K562 (cell line): Measurements from ENCODE around the gene MTRF1L. TPM values are rescaled to one million over a fixed set of nuclear protein-coding genes. Genes with fewer than 3 reads are reported as not detected.

Experiments
- ATF1 ChIP-seq, 2 experiments: fragments of 450-650 bp in 1 of 2; IDR thresholded peaks; 2 replicates each; pipeline ENCODE4 v1.6.1; 2016; ENCODE audit warnings: missing compliant biosample characterization in 1 of 2, missing genetic modification characterization in 1 of 2
- CREB1 ChIP-seq, 2 experiments: sonication (generic) in 1 of 2; formaldehyde crosslinking in 1 of 2; IDR thresholded peaks; 2 replicates each; pipeline versions ENCODE4 v1.6.1 to v1.8.0; 2012 to 2022; ENCODE audit warnings: inconsistent platforms in 1 of 2, mild to moderate bottlenecking in 1 of 2, missing genetic modification reagents in 1 of 2, moderate library complexity in 1 of 2
- EGR1 ChIP-seq: fragments of 450-650 bp; conservative IDR thresholded peaks from 2 replicates; pipeline ENCODE4 v1.6.1; 2017; ENCODE audit warnings: mild to moderate bottlenecking
- FOS ChIP-seq: IDR thresholded peaks from 3 replicates; pipeline ENCODE4 v1.6.1; 2011; ENCODE audit not compliant: insufficient read length; ENCODE audit errors: extremely low read depth
- FOXJ3 ChIP-seq: sonication (generic); formaldehyde crosslinking; IDR thresholded peaks from 2 replicates; pipeline ENCODE4 v1.4.0; 2020; ENCODE audit warnings: mild to moderate bottlenecking, missing genetic modification reagents
- MAFK ChIP-seq: IDR thresholded peaks from 2 replicates; pipeline ENCODE4 v1.6.1; 2011; ENCODE audit warnings: low read length, improper control_type of control experiment
- NEUROD1 ChIP-seq: fragments of 150-350 bp; IDR thresholded peaks from 2 replicates; pipeline ENCODE4 v1.6.1; 2014; ENCODE audit warnings: borderline replicate concordance, low read length, low read depth; ENCODE audit not compliant: partially characterized antibody
- NRF1 ChIP-seq, 2 experiments: fragments of 450-650 bp; IDR thresholded peaks in 1 of 2; conservative IDR thresholded peaks in 1 of 2; 2 replicates each; pipeline ENCODE4 v1.6.1; 2014; ENCODE audit warnings: mild to moderate bottlenecking in 2 of 2
- OTX1 ChIP-seq: fragments of 450-650 bp; formaldehyde crosslinking; IDR thresholded peaks from 2 replicates; pipeline ENCODE4 v1.4.0; 2022; ENCODE audit warnings: mild to moderate bottlenecking
- PCBP2 ChIP-seq: fragments of 200-400 bp; formaldehyde crosslinking; IDR thresholded peaks from 2 replicates; pipeline ENCODE4 v1.6.1; 2018; ENCODE audit warnings: low read length, low read depth, mild to moderate bottlenecking, moderate library complexity; ENCODE audit not compliant: poor library complexity, severe bottlenecking
- PTBP1 ChIP-seq: fragments of 200-400 bp; formaldehyde crosslinking; IDR thresholded peaks from 2 replicates; pipeline ENCODE4 v1.6.1; 2017; ENCODE audit warnings: low read depth, low read length
- SIN3B ChIP-seq: fragments of 450-650 bp; IDR thresholded peaks from 2 replicates; pipeline ENCODE4 v1.6.1; 2017; ENCODE audit warnings: low read depth, mild to moderate bottlenecking, moderate library complexity
- SMAD1 ChIP-seq: fragments of 150-350 bp; IDR thresholded peaks from 2 replicates; pipeline ENCODE4 v1.6.1; 2014; ENCODE audit warnings: low read length, low read depth; ENCODE audit not compliant: partially characterized antibody
- SMAD3 ChIP-seq: fragments of 450-650 bp; formaldehyde crosslinking; conservative IDR thresholded peaks from 2 replicates; pipeline ENCODE4 v1.4.0; 2020; ENCODE audit warnings: mild to moderate bottlenecking
- SRSF7 ChIP-seq: fragments of 200-400 bp; formaldehyde crosslinking; optimal IDR thresholded peaks from 2 replicates; pipeline ENCODE3; 2017; ENCODE audit warnings: mild to moderate bottlenecking, low read depth, low read length
- TEAD2 ChIP-seq: fragments of 450-650 bp; IDR thresholded peaks from 2 replicates; pipeline ENCODE4 v1.6.1; 2016; ENCODE audit warnings: missing genetic modification characterization, control low read depth, missing compliant biosample characterization
- TGIF2 ChIP-seq: sonication (generic); formaldehyde crosslinking; IDR thresholded peaks from 2 replicates; pipeline ENCODE4 v1.8.1; 2022; ENCODE audit warnings: mild to moderate bottlenecking, missing genetic modification reagents, moderate library complexity
- XRCC5 ChIP-seq: fragments of 200-400 bp; formaldehyde crosslinking; IDR thresholded peaks from 2 replicates; pipeline ENCODE4 v1.6.1; 2017; ENCODE audit warnings: low read depth, mild to moderate bottlenecking, low read length
- YY1 ChIP-seq, 3 experiments: IDR thresholded peaks; 2 replicates each; pipeline ENCODE4 v1.6.1; 2011; ENCODE audit warnings: low read length in 2 of 3, mild to moderate bottlenecking in 2 of 3, moderate library complexity in 2 of 3, borderline replicate concordance in 1 of 3, control low read depth in 1 of 3, low read depth in 1 of 3; ENCODE audit not compliant: insufficient read depth in 3 of 3, insufficient replicate concordance in 2 of 3, control insufficient read depth in 1 of 3, insufficient read length in 1 of 3; ENCODE audit errors: extremely low read depth in 1 of 3
- ZBTB7A ChIP-seq: IDR thresholded peaks from 2 replicates; pipeline ENCODE4 v1.6.1; 2011; ENCODE audit warnings: low read depth, mild to moderate bottlenecking, low read length, moderate library complexity, borderline replicate concordance; ENCODE audit not compliant: control insufficient read depth
- ZNF212 ChIP-seq: fragments of 450-650 bp; formaldehyde crosslinking; IDR thresholded peaks from 2 replicates; pipeline ENCODE4 v1.4.0; 2020; ENCODE audit warnings: mild to moderate bottlenecking
- ZNF263 ChIP-seq: sonication (generic); formaldehyde crosslinking; IDR thresholded peaks from 2 replicates; pipeline ENCODE4 v1.8.0; 2022; ENCODE audit warnings: mild to moderate bottlenecking, missing genetic modification reagents, borderline replicate concordance
- ZNF311 ChIP-seq: fragments of 250-450 bp; sonication (Bioruptor Pico); IDR thresholded peaks from 2 replicates; pipeline ENCODE4 v1.4.0; 2020; ENCODE audit warnings: mild to moderate bottlenecking, moderate library complexity
- polyA plus RNA-seq, 8 experiments: library from polyadenylated mRNA; depleted of rRNA in 4 of 8; stranded (reverse) in 5 of 8; unstranded in 3 of 8; fragments of >200 nt; fragmentation: Nextera tagmentation in 2 of 8; fragmentation: Illumina TruSeq in 1 of 8; extraction: Ambion mirVana in 2 of 8; extraction: Trizol in 1 of 8; gene quantifications; 2 replicates each; pipeline versions ENCODE4 v1.2.1 to v1.2.3, GENCODE V29; 2011 to 2014; ENCODE audit warnings: inconsistent platforms in 1 of 8, missing spikeins in 1 of 8
- total RNA-seq, 7 experiments: library from RNA; depleted of rRNA in 6 of 7; stranded (reverse); fragments of >200 nt in 6 of 7; fragmentation: Illumina TruSeq in 2 of 7; extraction: Trizol in 2 of 7; gene quantifications; 2 replicates each; pipeline versions ENCODE4 v1.2.1 to v1.2.3, GENCODE V29; 2011 to 2021; ENCODE audit warnings: low replicate concordance in 1 of 7
- TF ChIP-seq, protein P1 (sequence below), 2 experiments: fragments of 450-650 bp; conservative IDR thresholded peaks; 2 replicates each; pipeline ENCODE4 v1.6.1; 2017; ENCODE audit warnings: mild to moderate bottlenecking in 2 of 2, moderate library complexity in 2 of 2
- TF ChIP-seq, protein P2 (sequence below), 2 experiments: fragments of 250-450 bp in 1 of 2; fragments of 450-650 bp in 1 of 2; sonication (Bioruptor Pico) in 1 of 2; IDR thresholded peaks; 2 replicates each; pipeline versions ENCODE4 v1.6.1 to v1.8.0; 2016 to 2021; ENCODE audit warnings: mild to moderate bottlenecking in 2 of 2, moderate library complexity in 2 of 2, missing compliant biosample characterization in 1 of 2, missing genetic modification characterization in 1 of 2

MTRF1L gene
- total and polyA plus RNA-seq, 9 of the 15 experiments (the other 6 are each of a cell fraction or from before 2014, with no cell fraction given) = 10.7 to 34.0 (median 30.2) TPM

DNA sequence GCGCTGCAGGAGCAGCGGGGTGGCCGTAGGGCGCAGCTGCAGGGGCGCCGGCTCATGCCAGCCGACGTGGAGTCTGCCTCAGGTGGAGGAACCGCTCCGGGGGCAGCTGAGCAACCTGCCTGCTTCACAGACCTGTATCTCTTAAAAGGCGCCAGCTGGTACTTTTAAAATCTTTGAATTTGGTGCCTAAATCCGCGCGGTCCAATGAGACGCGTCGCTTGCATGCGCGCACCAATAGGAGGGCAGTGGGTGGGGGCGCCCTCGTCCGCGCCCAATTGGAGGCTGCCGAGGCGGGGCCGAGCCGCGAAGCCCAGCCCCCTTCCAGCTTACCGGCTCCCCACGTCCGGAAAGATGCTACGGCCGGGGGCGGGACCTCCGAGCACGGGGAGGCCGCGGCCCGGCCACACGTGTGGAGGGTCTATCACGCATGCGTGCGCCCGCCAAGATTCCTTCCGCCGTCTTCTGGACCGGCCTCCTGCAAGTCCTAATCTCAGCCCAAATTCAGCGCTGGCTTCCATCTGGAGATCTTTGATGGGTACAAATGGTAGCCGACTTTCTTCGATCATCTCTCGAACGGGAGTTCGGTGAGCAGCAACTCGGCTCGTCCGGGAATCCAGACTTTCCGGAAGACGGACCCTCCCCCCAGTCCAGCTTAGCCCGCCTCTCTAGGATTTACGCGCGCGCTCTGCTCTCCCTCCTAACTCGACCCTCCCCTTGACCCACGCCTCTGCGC lies 19.4 kb downstream of the MTRF1L start, which contains the start of gene FBXO5 (continued):
- TF ChIP-seq ZNF263 (CRISPR knock-in tag) = peak; percentile 40; the same call in 1 of the 2 replicates
- no peak for TF ChIP-seq PTBP1
- TF ChIP-seq CREB1 (IDR thresholded peaks at IDR 0.05) = peak; percentile 44; the same call in 1 of the 2 replicates
- peak; percentile 61; the same call in 1 of the 2 replicates for TF ChIP-seq CREB1 (CRISPR knock-in tag; IDR thresholded peaks at IDR 0.05)
- peak; percentile 79 for TF ChIP-seq SIN3B
- peak; percentile 96 for TF ChIP-seq NEUROD1
- TF ChIP-seq FOXJ3 (CRISPR knock-in tag) = no peak
- peak; percentile 45 for TF ChIP-seq EGR1
- TF ChIP-seq NRF1 (conservative IDR thresholded peaks at IDR 0.05 in 1 of 2, IDR thresholded peaks at IDR 0.05 in 1 of 2) = peak; percentile 99
- TF ChIP-seq FOS = peak; percentile 99
- TF ChIP-seq TGIF2 (CRISPR knock-in tag) = peak; percentile 81; the same call in 1 of the 2 replicates
- peak; percentile 76; the same call in 1 of the 2 replicates for TF ChIP-seq ZNF212
- TF ChIP-seq, protein P1, sequence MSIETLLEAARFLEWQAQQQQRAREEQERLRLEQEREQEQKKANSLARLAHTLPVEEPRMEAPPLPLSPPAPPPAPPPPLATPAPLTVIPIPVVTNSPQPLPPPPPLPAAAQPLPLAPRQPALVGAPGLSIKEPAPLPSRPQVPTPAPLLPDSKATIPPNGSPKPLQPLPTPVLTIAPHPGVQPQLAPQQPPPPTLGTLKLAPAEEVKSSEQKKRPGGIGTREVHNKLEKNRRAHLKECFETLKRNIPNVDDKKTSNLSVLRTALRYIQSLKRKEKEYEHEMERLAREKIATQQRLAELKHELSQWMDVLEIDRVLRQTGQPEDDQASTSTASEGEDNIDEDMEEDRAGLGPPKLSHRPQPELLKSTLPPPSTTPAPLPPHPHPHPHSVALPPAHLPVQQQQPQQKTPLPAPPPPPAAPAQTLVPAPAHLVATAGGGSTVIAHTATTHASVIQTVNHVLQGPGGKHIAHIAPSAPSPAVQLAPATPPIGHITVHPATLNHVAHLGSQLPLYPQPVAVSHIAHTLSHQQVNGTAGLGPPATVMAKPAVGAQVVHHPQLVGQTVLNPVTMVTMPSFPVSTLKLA (conservative IDR thresholded peaks at IDR 0.05) = peak; percentile 97 to 98
- no peak for TF ChIP-seq ZNF311 (CRISPR knock-in tag)
- no peak for TF ChIP-seq TEAD2 (tag)
- TF ChIP-seq ATF1 (CRISPR knock-in tag; IDR thresholded peaks at IDR 0.05) = no peak
- peak; percentile 72 for TF ChIP-seq ATF1 (tag; IDR thresholded peaks at IDR 0.05)
- TF ChIP-seq SMAD3 = no peak
- peak; percentile 72 for TF ChIP-seq SMAD1
- no peak for TF ChIP-seq SRSF7
- peak; percentile 35; the same call in 1 of the 2 replicates for TF ChIP-seq OTX1 (CRISPR knock-in tag)
- TF ChIP-seq MAFK = 0 out of 2 replicates have a peak, but pooled peaks have one; percentile 3
- TF ChIP-seq XRCC5 = 0 out of 2 replicates have a peak, but pooled peaks have one; percentile 23
- no peak; the same call in 1 of the 2 replicates for TF ChIP-seq ZBTB7A
- TF ChIP-seq, protein P2, sequence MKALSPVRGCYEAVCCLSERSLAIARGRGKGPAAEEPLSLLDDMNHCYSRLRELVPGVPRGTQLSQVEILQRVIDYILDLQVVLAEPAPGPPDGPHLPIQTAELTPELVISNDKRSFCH (CRISPR knock-in tag; IDR thresholded peaks at IDR 0.05) = no peak
- TF ChIP-seq, protein P2 (tag; IDR thresholded peaks at IDR 0.05) = peak; percentile 61; the same call in 1 of the 2 replicates
- peak; percentile 8 for TF ChIP-seq PCBP2
- TF ChIP-seq YY1 (IDR thresholded peaks at IDR 0.05; ENCODE audit: borderline replicate concordance in 1 of 3, control insufficient read depth in 1 of 3, extremely low read depth in 1 of 3, insufficient read depth in 3 of 3, insufficient read length in 1 of 3, insufficient replicate concordance in 2 of 3, low read depth in 1 of 3, low read length in 2 of 3) = peak in 1 of 3 experiments; percentile 0
